Right forelimb (tissue), 1 donor: ENCODE results near the gene LDB1.

Experiments
- DNase-seq: peaks from one replicate; pipeline ENCODE4 v3.0.0-alpha.2; 2018

The LDB1 gene

GRCh38 chr10:102134416-102134815 lies 14.2 kb upstream of the LDB1 start:
- DNase-seq = no peak

- peak; percentile 85 for DNase-seq
Observed at GRCh38 chr10:102133373-102134195, 13.4 kb upstream of the LDB1 start.

DNA sequence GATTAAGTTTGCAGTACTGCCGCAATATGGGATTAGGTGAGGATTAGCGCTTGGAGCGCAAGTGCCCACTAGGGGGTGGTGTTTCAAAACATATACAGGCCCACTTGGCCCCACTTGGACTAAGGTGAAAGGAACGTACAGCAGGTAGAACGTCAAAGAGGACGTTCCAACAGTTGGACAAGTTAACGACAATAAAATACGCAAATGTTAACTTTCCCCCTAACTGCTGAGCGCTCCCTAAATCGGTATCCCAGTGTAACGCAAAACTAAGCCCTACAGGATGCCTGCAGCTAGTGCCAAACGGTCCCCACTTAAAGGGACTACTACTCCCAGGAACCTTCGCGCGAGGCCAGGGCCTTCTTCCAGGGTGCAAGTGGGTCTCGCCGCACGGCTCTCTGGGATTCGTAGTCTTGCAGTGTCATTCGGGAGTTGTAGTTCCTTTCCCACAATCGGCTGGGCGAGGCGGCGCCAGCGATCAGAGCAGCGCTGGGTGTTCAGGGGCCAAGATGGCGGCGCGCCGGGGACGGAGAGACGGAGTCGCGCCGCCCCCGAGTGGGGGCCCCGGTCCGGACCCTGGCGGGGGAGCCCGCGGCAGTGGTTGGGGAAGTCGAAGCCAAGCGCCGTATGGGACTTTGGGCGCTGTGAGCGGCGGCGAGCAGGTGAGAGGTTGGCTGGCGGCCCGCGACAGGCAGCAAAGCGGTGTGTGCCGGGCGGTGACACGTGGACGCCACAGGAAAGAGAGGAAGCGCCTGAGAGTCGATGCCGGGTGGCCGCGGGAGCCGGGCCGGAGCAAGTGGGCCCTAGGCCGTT lies 12.6 kb upstream of the LDB1 start, which contains the start of gene PPRC1:
PPRC1 (plus strand) TSS at position 478 of the 810 bp plus-strand sequence; CDS start at position 507, 29 bp downstream.
- DNase-seq = peak; percentile 99

GRCh38 chr10:102132193-102132562 lies 12.0 kb upstream of the LDB1 start:
- no peak for DNase-seq

DNA sequence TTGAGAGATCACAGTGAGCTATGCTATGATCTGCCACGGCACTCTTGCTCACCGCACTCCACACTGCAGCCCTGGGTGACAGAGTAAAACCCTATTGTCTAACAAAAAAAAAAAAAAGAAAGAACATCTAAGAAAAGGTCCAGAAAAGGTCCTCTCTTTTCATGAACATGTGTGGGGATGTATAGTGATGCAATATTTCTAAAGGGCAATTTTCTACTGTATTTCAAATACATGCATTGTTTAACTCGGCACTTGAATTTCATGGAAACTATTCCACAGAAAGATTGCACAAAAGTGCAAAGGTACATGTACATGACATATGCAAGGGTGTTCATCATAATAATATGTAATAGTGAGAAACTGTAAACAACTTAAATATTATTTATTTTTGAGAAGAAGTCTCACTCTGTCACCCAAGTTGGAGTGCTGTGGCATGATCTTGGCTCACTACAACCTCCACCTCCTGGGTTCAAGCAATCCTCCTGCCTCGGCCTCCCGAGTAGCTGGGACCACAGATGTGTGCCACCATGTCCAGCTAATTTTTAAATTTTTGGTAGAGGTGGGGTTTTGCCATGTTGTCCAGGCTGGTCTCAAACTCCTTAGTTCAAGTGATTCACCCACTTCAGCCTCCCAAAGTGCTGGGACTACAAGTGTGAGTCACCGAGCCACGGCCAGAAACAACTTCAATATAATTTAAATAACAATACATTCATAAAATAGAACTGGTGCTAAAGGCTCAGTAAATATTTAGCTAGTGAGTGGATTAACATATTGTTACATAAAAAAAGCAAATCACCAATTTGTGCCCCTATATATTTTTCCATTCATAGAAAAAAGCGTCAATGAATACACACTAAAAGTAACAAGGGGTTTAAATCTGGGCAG lies 11.4 kb upstream of the LDB1 start:
- no peak for DNase-seq

- no peak for DNase-seq
Observed at GRCh38 chr10:102123223-102123622, 3.1 kb upstream of the LDB1 start.

- DNase-seq = no peak
Observed at GRCh38 chr10:102122450-102122849, 2.3 kb upstream of the LDB1 start.

GRCh38 chr10:102121739-102122372 lies 1.7 kb upstream of the LDB1 start:
- no peak for DNase-seq

DNA sequence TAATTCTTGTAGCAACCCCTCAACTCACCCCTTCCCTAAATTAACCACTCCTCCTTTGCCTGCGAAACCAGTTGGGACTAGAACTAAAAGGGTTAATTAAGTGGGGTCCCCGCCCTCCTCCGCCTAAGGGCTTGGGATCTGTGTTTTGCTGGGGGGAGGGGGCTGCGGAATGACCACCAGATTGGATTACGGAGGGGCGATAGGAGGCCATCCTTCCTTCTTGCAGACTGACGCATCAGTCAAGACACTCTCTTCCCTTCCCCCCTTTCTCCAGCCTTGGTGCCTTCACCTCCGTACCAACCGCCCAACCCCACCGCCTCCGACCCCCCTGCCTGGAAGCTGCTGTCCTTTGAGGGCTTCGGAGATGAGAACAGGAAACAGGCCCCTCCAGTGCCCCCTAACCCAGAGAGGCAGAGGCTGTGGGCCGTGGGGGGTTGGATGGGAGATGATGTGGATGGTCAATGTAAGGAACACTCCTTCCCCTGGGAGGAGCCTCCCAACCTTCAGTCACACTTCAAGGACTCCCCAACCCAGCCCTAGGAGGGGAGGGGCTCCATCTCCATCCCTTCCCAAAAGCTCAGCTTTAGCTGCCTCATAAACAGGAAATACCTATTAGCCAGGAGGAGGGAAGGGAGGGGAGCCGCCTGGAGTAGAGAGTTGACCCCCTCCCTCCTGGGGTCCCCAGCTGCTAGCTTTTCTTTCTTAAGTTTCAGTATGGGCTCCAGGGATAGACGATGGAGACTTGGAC lies 997 bp upstream of the LDB1 start:
- peak; percentile 82 for DNase-seq

- DNase-seq = peak; percentile 75
Observed at GRCh38 chr10:102119417-102120141, 589 bp downstream of the LDB1 start.

- no peak for DNase-seq
Observed at GRCh38 chr10:102118867-102119266, 1.3 kb downstream of the LDB1 start.

GRCh38 chr10:102117391-102118159 lies 2.6 kb downstream of the LDB1 start:
- DNase-seq = peak; percentile 89

GRCh38 chr10:102116656-102117055 lies 3.5 kb downstream of the LDB1 start:
- no peak for DNase-seq

DNA sequence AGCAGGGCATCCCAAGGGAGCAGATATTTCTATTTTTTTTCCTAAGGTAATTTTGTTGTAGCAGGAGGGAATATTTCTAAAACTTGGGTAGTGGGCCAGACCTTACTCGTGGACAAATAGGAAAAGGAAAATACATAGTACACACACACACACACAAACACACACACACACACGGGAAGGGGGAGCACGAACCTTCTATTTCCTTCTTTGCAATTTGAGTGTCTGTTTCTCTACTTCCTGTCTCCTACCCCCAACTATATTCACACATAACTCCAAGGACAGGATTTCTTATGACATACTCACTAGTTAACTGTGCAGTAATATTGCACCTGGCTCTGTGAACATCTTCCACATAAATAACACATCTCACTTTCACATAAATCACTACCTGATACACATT lies 4.4 kb downstream of the LDB1 start:
- no peak for DNase-seq

DNA sequence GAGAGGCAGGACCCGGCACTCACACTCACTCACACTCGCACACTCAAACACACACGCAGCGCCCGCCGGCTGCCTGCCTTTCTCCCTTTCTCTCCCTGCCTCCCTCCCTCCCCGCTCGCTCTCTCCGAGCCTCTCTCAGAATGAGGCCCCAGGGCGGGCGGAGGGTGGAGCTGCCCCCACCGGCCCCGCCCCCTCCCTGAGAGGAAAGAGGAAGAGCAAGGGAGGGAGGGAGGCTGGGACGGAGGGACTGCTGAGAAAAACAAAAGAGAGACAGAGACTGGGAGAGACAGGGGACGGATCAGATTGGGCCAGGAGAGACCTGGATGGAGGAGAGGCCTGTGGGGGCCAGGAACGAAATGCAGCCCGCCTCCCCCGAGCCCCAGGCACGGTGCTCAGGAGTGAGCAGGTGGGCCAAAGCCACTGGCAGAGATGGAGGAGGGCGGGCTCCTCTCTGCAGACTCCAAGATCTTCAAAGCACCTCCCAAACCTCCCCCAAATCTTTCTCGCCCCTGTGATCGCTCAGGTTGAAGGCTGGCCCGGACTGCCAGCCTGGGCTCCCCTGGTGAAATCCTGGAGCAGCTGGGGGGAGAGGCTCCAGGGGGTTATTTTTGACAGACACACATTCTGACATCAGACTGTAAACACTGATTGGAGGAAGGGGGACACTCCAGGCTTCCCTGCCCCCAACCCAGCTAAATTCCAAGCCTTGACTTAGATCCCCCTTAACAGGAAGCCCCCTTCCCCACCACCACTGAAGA lies 5.1 kb downstream of the LDB1 start:
- peak; percentile 94 for DNase-seq

- no peak for DNase-seq
Observed at GRCh38 chr10:102113956-102114857, 6.0 kb downstream of the LDB1 start.

DNA sequence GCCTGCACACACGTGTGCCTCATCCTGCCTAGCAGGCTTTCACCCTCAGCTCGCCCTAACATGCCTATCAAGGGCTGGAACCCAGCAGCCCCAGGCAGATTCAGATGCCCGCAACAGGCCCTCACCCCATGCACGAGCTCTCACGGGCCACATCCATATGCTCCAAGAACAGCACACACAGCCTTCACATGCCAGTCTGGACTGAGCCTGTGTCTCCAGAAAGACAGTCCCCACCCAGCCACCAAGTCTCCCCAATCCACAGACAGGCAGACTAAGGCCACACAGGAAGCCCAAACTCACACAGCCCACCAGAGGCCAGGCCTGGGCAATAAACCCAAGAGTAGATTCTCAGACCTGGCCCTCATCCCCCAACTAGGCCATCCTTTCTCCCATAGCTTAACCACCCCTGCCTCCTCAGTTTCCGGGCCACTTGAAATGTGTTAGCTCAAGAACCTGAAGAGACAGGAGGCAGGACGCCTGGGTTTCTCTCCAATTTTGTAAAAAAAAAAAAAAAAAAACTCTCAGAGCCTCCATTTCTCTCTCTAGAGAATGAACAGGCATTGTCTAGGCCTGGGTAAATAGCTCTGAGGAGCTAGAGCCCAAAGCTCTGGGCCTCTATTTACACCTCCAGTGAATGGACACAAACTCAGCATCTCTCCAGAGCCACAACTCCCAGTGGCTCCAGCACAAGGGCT lies 6.8 kb downstream of the LDB1 start:
- DNase-seq = peak; percentile 42
